ENCODE measurements around the gene RRM2. TPM values are rescaled to one million over a fixed set of nuclear protein-coding genes. Genes with fewer than 3 reads are reported as not detected.

Gene RRM2
- total and polyA plus RNA-seq, 2 experiments from 2014 or later, result 23.5 to 79.2 TPM

GRCh38 chr2:10168221-10168620 is 45.7 kb downstream of the RRM2 start:
- DNase-seq, result no peak
- Histone ChIP-seq H3K27me3 (replicated peaks; ENCODE audit: insufficient read depth) (no peaks in the 10 kb centered on the region), H3K9ac (no peak overlapping the region), H3K9me3 (ENCODE audit: low read depth) (no peaks in the 10 kb centered on the region), H3K9me2 (ENCODE audit: insufficient read depth) (no peaks in the 10 kb centered on the region), H3F3A (ENCODE audit: insufficient read depth) (no peaks in the 10 kb centered on the region), H2AFZ (no peak overlapping the region), H3K27ac (no peak overlapping the region), H3K79me2 (ENCODE audit: insufficient read depth) (no peaks in the 10 kb centered on the region), H3K36me3 (ENCODE audit: low read depth) (no peaks in the 10 kb centered on the region), H3K4me2 (ENCODE audit: unreplicated experiment) (no peak overlapping the region), H3K4me1 (ENCODE audit: insufficient read depth) (0 out of 2 replicates have a peak, but pooled peaks cover 5% of the 10 kb centered on the region), H3K4me3 (no peak overlapping the region), H4K20me1 (ENCODE audit: insufficient read depth) (no peaks in the 10 kb centered on the region)
- 95 to 99% methylated on average over 5 of the region's 5 CpGs for WGBS, 2 experiments (ENCODE audit: low coverage in 1 of 2, low lambda C conversion rate in 2 of 2, missing lambda C conversion rate in 2 of 2)
- in situ Hi-C loops (cut with MboI), result no loop called here
- no peak for TF ChIP-seq EZH2 (IDR thresholded peaks at IDR 0.05; ENCODE audit: insufficient read depth, poor library complexity, severe bottlenecking)
- TF ChIP-seq EZH2phosphoT487 (IDR thresholded peaks at IDR 0.05; ENCODE audit: insufficient read depth, low read depth), result no peak

- no peaks in the 10 kb centered on the region for H3K9me3 ChIP-seq (ENCODE audit: low read depth)
- H3K27ac ChIP-seq, result no peak overlapping the region
- 0 out of 2 replicates have a peak, but pooled peaks cover 5% of the 10 kb centered on the region for H3K4me1 ChIP-seq (ENCODE audit: insufficient read depth)
- H3K9me2 ChIP-seq (ENCODE audit: insufficient read depth), result no peaks in the 10 kb centered on the region
- no peak overlapping the region for H2AFZ ChIP-seq
- H3K4me2 ChIP-seq (ENCODE audit: unreplicated experiment), result no peak overlapping the region
- no peak for DNase-seq
- no peaks in the 10 kb centered on the region for H3K27me3 ChIP-seq (replicated peaks; ENCODE audit: insufficient read depth)
- in situ Hi-C loops (cut with MboI), result no loop called here
- TF ChIP-seq EZH2phosphoT487 (IDR thresholded peaks at IDR 0.05; ENCODE audit: insufficient read depth, low read depth) (no peak), EZH2 (IDR thresholded peaks at IDR 0.05; ENCODE audit: insufficient read depth, poor library complexity, severe bottlenecking) (no peak)
- no peaks in the 10 kb centered on the region for H3K36me3 ChIP-seq (ENCODE audit: low read depth)
- H4K20me1 ChIP-seq (ENCODE audit: insufficient read depth), result no peaks in the 10 kb centered on the region
- H3K4me3 ChIP-seq, result no peak overlapping the region
- 92 to 94% methylated on average over 7 of the region's 7 CpGs for WGBS, 2 experiments (ENCODE audit: low coverage in 1 of 2, low lambda C conversion rate in 2 of 2, missing lambda C conversion rate in 2 of 2)
- H3K79me2 ChIP-seq (ENCODE audit: insufficient read depth), result no peaks in the 10 kb centered on the region
- H3F3A ChIP-seq (ENCODE audit: insufficient read depth), result no peaks in the 10 kb centered on the region
- H3K9ac ChIP-seq, result no peak overlapping the region
Observed at GRCh38 chr2:10169053-10169578, 46.6 kb downstream of the RRM2 start.

- Histone ChIP-seq H3K9me3 (ENCODE audit: low read depth) (no peaks in the 10 kb centered on the region), H3K4me3 (no peak overlapping the region), H3K27me3 (replicated peaks; ENCODE audit: insufficient read depth) (no peaks in the 10 kb centered on the region), H3K4me2 (ENCODE audit: unreplicated experiment) (no peak overlapping the region), H3K9me2 (ENCODE audit: insufficient read depth) (no peaks in the 10 kb centered on the region), H3K27ac (no peak overlapping the region), H4K20me1 (ENCODE audit: insufficient read depth) (no peaks in the 10 kb centered on the region), H2AFZ (no peak overlapping the region), H3K9ac (no peak overlapping the region), H3K4me1 (ENCODE audit: insufficient read depth) (0 out of 2 replicates have a peak, but pooled peaks cover 5% of the 10 kb centered on the region), H3F3A (ENCODE audit: insufficient read depth) (no peaks in the 10 kb centered on the region), H3K79me2 (ENCODE audit: insufficient read depth) (no peaks in the 10 kb centered on the region), H3K36me3 (ENCODE audit: low read depth) (no peaks in the 10 kb centered on the region)
- whole genome bisulfite sequencing, 2 experiments (ENCODE audit: low coverage in 1 of 2, low lambda C conversion rate in 2 of 2, missing lambda C conversion rate in 2 of 2), result 57 to 62% methylated on average over 11 of the region's 11 CpGs
- in situ Hi-C loops (cut with MboI), result no loop called here
- TF ChIP-seq EZH2phosphoT487 (IDR thresholded peaks at IDR 0.05; ENCODE audit: insufficient read depth, low read depth) (no peak), EZH2 (IDR thresholded peaks at IDR 0.05; ENCODE audit: insufficient read depth, poor library complexity, severe bottlenecking) (no peak)
- peak; percentile 56 for DNase-seq
Observed at GRCh38 chr2:10169581-10169980, 47.0 kb downstream of the RRM2 start.

- Histone ChIP-seq H3K36me3 (ENCODE audit: low read depth) (no peaks in the 10 kb centered on the region), H2AFZ (no peak overlapping the region), H3K9me3 (ENCODE audit: low read depth) (no peaks in the 10 kb centered on the region), H3K4me1 (ENCODE audit: insufficient read depth) (0 out of 2 replicates have a peak, but pooled peaks cover 5% of the 10 kb centered on the region), H3F3A (ENCODE audit: insufficient read depth) (no peaks in the 10 kb centered on the region), H3K4me2 (ENCODE audit: unreplicated experiment) (no peak overlapping the region), H3K9me2 (ENCODE audit: insufficient read depth) (no peaks in the 10 kb centered on the region), H3K79me2 (ENCODE audit: insufficient read depth) (no peaks in the 10 kb centered on the region), H3K27me3 (replicated peaks; ENCODE audit: insufficient read depth) (no peaks in the 10 kb centered on the region), H3K9ac (no peak overlapping the region), H3K27ac (no peak overlapping the region), H3K4me3 (no peak overlapping the region), H4K20me1 (ENCODE audit: insufficient read depth) (no peaks in the 10 kb centered on the region)
- in situ Hi-C loops (cut with MboI), result no loop called here
- DNase-seq, result peak; percentile 36
- TF ChIP-seq EZH2 (IDR thresholded peaks at IDR 0.05; ENCODE audit: insufficient read depth, poor library complexity, severe bottlenecking), result no peak
- no peak for TF ChIP-seq EZH2phosphoT487 (IDR thresholded peaks at IDR 0.05; ENCODE audit: insufficient read depth, low read depth)
- 46 to 49% methylated on average over 9 of the region's 9 CpGs for WGBS, 2 experiments (ENCODE audit: low coverage in 1 of 2, low lambda C conversion rate in 2 of 2, missing lambda C conversion rate in 2 of 2)
Observed at GRCh38 chr2:10170256-10170655, 47.7 kb downstream of the RRM2 start.

Data from GM23248 (cell line).